Neural progenitor cell (in vitro differentiated cells): ENCODE results near the gene TBX5. TPM values are rescaled to one million over a fixed set of nuclear protein-coding genes. Genes with fewer than 3 reads are reported as not detected.

Experiments
- DNase-seq: peaks from one replicate; pipeline ENCODE4 v3.0.0-alpha.2; 2016; ENCODE audit warnings: low spot score
- H2AFZ ChIP-seq: fragments of 200-600 bp; sonication (generic); replicated peaks from 2 replicates; pipeline ENCODE4 v1.6.1; 2016; ENCODE audit warnings: antibody characterized with exemption
- H3F3A ChIP-seq: fragments of 200-600 bp; sonication (generic); 2 replicates; pipeline ENCODE4 v1.6.1; 2016; ENCODE audit warnings: antibody characterized with exemption, low read depth
- H3K27ac ChIP-seq: fragments of 200-600 bp; sonication (generic); 2 replicates; pipeline ENCODE4 v1.5.1; 2016; ENCODE audit warnings: mild to moderate bottlenecking
- H3K27me3 ChIP-seq: fragments of 200-600 bp; sonication (generic); 2 replicates; pipeline ENCODE4 v1.6.1; 2016; ENCODE audit warnings: mild to moderate bottlenecking, moderate library complexity
- H3K36me3 ChIP-seq: fragments of 200-600 bp; sonication (generic); 2 replicates; pipeline ENCODE4 v1.5.1; 2016
- H3K4me1 ChIP-seq: fragments of 200-600 bp; sonication (generic); 2 replicates; pipeline ENCODE4 v1.6.1; 2016; ENCODE audit warnings: mixed run types
- H3K4me2 ChIP-seq: fragments of 200-600 bp; sonication (generic); 2 replicates; pipeline ENCODE4 v1.6.1; 2016
- H3K4me3 ChIP-seq: fragments of 200-600 bp; sonication (generic); 2 replicates; pipeline ENCODE4 v1.5.1; 2016
- H3K79me2 ChIP-seq: fragments of 200-600 bp; sonication (generic); 2 replicates; pipeline ENCODE4 v1.6.1; 2016; ENCODE audit warnings: low read depth
- H3K9ac ChIP-seq: fragments of 200-600 bp; sonication (generic); 2 replicates; pipeline ENCODE4 v1.6.1; 2016
- H3K9me3 ChIP-seq: fragments of 200-600 bp; sonication (generic); 2 replicates; pipeline ENCODE4 v1.5.1; 2016; ENCODE audit warnings: low read depth
- H4K20me1 ChIP-seq: fragments of 200-600 bp; sonication (generic); 2 replicates; pipeline ENCODE4 v1.6.1; 2016; ENCODE audit warnings: low read depth
- H3K27ac Mint-ChIP-seq: 3 replicates; pipeline ENCODE4 v1.8.0; 2021; ENCODE audit warnings: mixed read lengths
- H3K27me3 Mint-ChIP-seq: 2 replicates; pipeline ENCODE4 v1.8.0; 2022; ENCODE audit warnings: low read depth, mild to moderate bottlenecking, inconsistent platforms, moderate library complexity, mixed read lengths; ENCODE audit not compliant: insufficient read depth
- H3K36me3 Mint-ChIP-seq: 3 replicates; pipeline ENCODE4 v1.8.0; 2021; ENCODE audit warnings: mixed read lengths
- H3K4me1 Mint-ChIP-seq: 3 replicates; pipeline ENCODE4 v1.8.0; 2021; ENCODE audit warnings: mixed read lengths
- H3K4me3 Mint-ChIP-seq: 3 replicates; pipeline ENCODE4 v1.8.0; 2021; ENCODE audit warnings: mild to moderate bottlenecking, moderate library complexity, mixed read lengths
- H3K9me3 Mint-ChIP-seq: 3 replicates; pipeline ENCODE4 v1.8.0; 2020; ENCODE audit warnings: mixed read lengths
- EZH2 ChIP-seq: fragments of 200-600 bp; sonication (generic); IDR thresholded peaks from 2 replicates; pipeline ENCODE4 v1.6.1; 2017; ENCODE audit warnings: antibody characterized with exemption, mild to moderate bottlenecking, moderate library complexity
- EZH2phosphoT487 ChIP-seq: fragments of 200-600 bp; sonication (generic); IDR thresholded peaks from 2 replicates; pipeline ENCODE4 v1.6.1; 2017; ENCODE audit warnings: antibody characterized with exemption
- total RNA-seq: library from RNA; depleted of rRNA; stranded (reverse); fragments of >200 nt; gene quantifications from 2 replicates; pipeline ENCODE4 v1.2.3, GENCODE V29; 2015; ENCODE audit warnings: low replicate concordance
- TF ChIP-seq, protein P1 (sequence below): fragments of 200-600 bp; sonication (generic); IDR thresholded peaks from 2 replicates; pipeline ENCODE4 v1.5.1; 2017; ENCODE audit warnings: antibody characterized with exemption, mild to moderate bottlenecking

Gene TBX5
- total RNA-seq, 1 donor from 2014 or later: not detected

DNA sequence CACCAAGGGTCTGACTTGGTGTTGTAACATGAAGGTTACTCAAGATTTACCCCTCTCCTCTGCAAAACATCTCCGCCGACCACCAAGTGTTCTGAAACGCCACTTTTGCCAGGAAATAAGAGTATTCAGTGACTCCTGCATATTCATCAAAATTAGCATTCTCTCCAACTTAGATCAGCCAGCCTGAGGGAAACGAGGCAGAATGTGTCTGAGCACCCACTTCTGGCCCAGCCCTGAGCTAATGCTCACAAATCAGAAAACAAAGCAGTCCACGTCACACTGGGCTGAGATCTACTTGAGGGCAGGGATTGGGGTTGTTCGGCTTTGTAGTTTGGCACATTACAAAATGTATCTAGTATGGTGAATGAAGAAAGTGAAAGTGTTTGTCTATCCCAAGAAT lies 64.3 kb downstream of the TBX5 start:
- no peaks in the 10 kb centered on the region for H3K9me3 ChIP-seq
- Mint-ChIP-seq H3K4me3 (no peak overlapping the region), H3K36me3 (no peaks in the 10 kb centered on the region), H3K9me3 (peaks cover 5% of the 10 kb centered on the region), H3K27me3 (peaks cover 3% of the 10 kb centered on the region), H3K4me1 (no peaks in the 10 kb centered on the region), H3K27ac (no peak overlapping the region)
- H3K4me2 ChIP-seq: no peak overlapping the region
- H3K4me3 ChIP-seq: no peak overlapping the region
- H3K79me2 ChIP-seq: no peaks in the 10 kb centered on the region
- no peaks in the 10 kb centered on the region for H3F3A ChIP-seq
- no peak overlapping the region for H3K9ac ChIP-seq
- TF ChIP-seq EZH2phosphoT487: no peak
- TF ChIP-seq, protein P1, sequence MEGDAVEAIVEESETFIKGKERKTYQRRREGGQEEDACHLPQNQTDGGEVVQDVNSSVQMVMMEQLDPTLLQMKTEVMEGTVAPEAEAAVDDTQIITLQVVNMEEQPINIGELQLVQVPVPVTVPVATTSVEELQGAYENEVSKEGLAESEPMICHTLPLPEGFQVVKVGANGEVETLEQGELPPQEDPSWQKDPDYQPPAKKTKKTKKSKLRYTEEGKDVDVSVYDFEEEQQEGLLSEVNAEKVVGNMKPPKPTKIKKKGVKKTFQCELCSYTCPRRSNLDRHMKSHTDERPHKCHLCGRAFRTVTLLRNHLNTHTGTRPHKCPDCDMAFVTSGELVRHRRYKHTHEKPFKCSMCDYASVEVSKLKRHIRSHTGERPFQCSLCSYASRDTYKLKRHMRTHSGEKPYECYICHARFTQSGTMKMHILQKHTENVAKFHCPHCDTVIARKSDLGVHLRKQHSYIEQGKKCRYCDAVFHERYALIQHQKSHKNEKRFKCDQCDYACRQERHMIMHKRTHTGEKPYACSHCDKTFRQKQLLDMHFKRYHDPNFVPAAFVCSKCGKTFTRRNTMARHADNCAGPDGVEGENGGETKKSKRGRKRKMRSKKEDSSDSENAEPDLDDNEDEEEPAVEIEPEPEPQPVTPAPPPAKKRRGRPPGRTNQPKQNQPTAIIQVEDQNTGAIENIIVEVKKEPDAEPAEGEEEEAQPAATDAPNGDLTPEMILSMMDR: no peak
- no peak for TF ChIP-seq EZH2
- DNase-seq: no peak
- H3K27me3 ChIP-seq: no peaks in the 10 kb centered on the region
- no peaks in the 10 kb centered on the region for H4K20me1 ChIP-seq
- H2AFZ ChIP-seq: no peak overlapping the region
- no peaks in the 10 kb centered on the region for H3K4me1 ChIP-seq
- H3K36me3 ChIP-seq: no peaks in the 10 kb centered on the region
- no peak overlapping the region for H3K27ac ChIP-seq

DNA sequence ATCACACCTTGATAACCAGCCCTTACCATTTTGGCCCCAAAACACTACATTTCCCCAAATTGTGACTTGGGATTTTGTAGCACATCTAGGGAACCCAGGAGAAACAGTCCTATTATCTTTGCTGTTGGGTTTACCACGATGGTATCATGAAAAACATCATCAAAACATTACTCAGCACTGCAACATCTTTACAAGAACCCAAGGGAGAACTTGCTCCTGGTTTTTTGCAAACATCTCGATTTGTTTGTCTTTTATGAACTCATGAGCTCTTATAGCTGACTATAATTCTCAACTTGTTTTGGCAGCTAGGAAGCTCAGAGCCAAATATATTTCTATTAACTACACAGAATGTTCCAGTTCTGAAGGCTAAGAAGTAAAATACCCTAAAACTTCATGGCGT lies 65.7 kb downstream of the TBX5 start:
- H3K79me2 ChIP-seq: no peaks in the 10 kb centered on the region
- Mint-ChIP-seq H3K27me3 (peaks cover 1% of the 10 kb centered on the region), H3K36me3 (no peaks in the 10 kb centered on the region), H3K27ac (no peak overlapping the region), H3K4me1 (peaks cover 2% of the 10 kb centered on the region), H3K4me3 (no peak overlapping the region), H3K9me3 (peaks cover 5% of the 10 kb centered on the region)
- H3K9me3 ChIP-seq: no peaks in the 10 kb centered on the region
- no peak overlapping the region for H3K4me2 ChIP-seq
- H3K27me3 ChIP-seq: no peaks in the 10 kb centered on the region
- H4K20me1 ChIP-seq: no peaks in the 10 kb centered on the region
- H3K4me1 ChIP-seq: peaks cover 7% of the 10 kb centered on the region
- no peak overlapping the region for H3K4me3 ChIP-seq
- H3F3A ChIP-seq: no peaks in the 10 kb centered on the region
- H3K27ac ChIP-seq: no peak overlapping the region
- H2AFZ ChIP-seq: no peak overlapping the region
- TF ChIP-seq EZH2phosphoT487 (no peak), EZH2 (no peak)
- TF ChIP-seq, protein P1: no peak
- H3K36me3 ChIP-seq: no peaks in the 10 kb centered on the region
- no peak for DNase-seq
- H3K9ac ChIP-seq: no peak overlapping the region

DNA sequence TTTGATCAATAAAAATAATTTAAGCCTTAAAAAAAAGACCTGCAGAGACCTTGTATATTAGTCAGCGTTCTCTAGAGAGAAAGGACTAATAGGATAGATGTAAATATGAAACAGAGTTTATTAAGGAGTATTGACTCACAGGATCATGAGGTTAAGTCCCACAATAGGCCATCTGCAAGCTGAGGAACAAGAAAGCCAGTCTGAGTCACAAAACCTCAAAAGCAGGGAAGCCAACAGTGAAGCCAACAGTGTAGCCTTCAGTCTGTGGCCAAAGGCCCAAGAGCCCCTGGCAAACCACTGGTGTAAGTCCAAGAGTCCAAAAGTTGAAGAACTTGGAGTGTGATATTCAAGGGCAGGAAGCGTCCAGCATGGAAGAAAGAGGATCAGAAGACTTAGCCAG lies 66.3 kb downstream of the TBX5 start:
- Mint-ChIP-seq H3K4me3 (no peak overlapping the region), H3K36me3 (no peaks in the 10 kb centered on the region), H3K4me1 (peaks cover 3% of the 10 kb centered on the region), H3K27me3 (no peaks in the 10 kb centered on the region), H3K9me3 (peaks cover 5% of the 10 kb centered on the region), H3K27ac (no peak overlapping the region)
- Histone ChIP-seq H3F3A (no peaks in the 10 kb centered on the region), H4K20me1 (no peaks in the 10 kb centered on the region), H3K27me3 (no peaks in the 10 kb centered on the region), H3K4me2 (no peak overlapping the region), H3K4me1 (peaks cover 11% of the 10 kb centered on the region), H3K27ac (no peak overlapping the region), H3K36me3 (no peaks in the 10 kb centered on the region), H3K9me3 (no peaks in the 10 kb centered on the region), H3K9ac (no peak overlapping the region), H3K4me3 (no peak overlapping the region), H2AFZ (no peak overlapping the region), H3K79me2 (no peaks in the 10 kb centered on the region)
- DNase-seq: no peak
- TF ChIP-seq EZH2: no peak
- TF ChIP-seq, protein P1: no peak
- no peak for TF ChIP-seq EZH2phosphoT487
